ENCODE measurements around the gene NUP160. TPM values are rescaled to one million over a fixed set of nuclear protein-coding genes. Genes with fewer than 3 reads are reported as not detected.
"Not testable (repeated sequence)": the region's sequence is repeated elsewhere in the genome, so short reads cannot be mapped to it uniquely, and the experiment has no call there.

The NUP160 gene
- total RNA-seq, 2 experiments from 2014 or later: 76.4 to 77.0 TPM

DNA sequence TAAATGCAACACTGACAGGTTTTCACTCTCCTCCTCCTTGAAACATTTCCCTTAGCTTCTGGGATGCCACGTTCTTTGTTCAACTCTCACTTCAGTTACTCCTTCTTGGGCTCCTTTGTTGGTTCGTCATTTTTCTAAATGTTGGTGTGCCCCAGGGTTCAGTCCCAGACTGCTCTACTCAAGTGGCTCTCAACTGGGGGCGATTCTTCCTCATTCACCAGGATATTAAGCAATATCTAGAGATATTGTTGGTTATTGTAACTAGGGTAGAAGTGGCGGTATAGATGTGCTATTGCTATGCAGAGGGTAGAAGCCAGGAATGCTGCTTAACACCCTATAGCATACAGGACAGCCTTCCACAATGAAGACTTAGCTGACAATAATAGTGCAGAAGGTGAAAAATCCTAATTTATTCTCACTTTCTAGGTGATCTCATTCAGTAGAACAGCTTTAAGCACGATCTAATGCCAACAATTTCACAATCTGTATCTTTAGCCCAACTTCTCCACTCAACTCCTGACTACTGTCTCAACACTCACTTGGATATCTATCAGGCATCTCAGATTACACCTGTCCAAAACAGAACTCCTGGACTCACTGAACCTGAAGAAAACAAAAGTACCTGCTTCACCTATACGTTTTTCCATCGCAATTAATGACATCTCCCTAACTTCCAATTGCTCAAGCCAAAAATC, 4.6 kb downstream of the NUP160 start:
- Mint-ChIP-seq H3K9me3 (no peaks in the 10 kb centered on the region), H3K27ac (no peak overlapping the region), H3K4me3 (no peak overlapping the region), H3K36me3 (ENCODE audit: low read depth) (peaks cover 37% of the 10 kb centered on the region), H3K4me1 (ENCODE audit: low read depth) (peaks cover 16% of the 10 kb centered on the region), H3K27me3 (no peaks in the 10 kb centered on the region)
- POLR2A ChIA-PET: interaction anchor here (1.0 to 1.5 kb wide), 2 partner anchors 80 to 89 kb away, joined by 3 read pairs; no protein-coding TSS in a partner anchor
- DNase-seq (no peak), ATAC-seq (no peak)
- intact Hi-C loops (cut with micrococcal nuclease): no loop called here
- TF ChIP-seq, protein P1, sequence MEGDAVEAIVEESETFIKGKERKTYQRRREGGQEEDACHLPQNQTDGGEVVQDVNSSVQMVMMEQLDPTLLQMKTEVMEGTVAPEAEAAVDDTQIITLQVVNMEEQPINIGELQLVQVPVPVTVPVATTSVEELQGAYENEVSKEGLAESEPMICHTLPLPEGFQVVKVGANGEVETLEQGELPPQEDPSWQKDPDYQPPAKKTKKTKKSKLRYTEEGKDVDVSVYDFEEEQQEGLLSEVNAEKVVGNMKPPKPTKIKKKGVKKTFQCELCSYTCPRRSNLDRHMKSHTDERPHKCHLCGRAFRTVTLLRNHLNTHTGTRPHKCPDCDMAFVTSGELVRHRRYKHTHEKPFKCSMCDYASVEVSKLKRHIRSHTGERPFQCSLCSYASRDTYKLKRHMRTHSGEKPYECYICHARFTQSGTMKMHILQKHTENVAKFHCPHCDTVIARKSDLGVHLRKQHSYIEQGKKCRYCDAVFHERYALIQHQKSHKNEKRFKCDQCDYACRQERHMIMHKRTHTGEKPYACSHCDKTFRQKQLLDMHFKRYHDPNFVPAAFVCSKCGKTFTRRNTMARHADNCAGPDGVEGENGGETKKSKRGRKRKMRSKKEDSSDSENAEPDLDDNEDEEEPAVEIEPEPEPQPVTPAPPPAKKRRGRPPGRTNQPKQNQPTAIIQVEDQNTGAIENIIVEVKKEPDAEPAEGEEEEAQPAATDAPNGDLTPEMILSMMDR (IDR thresholded peaks at IDR 0.05): no peak
- CTCF ChIA-PET: interaction anchor here (0.9 kb wide), 1 partner anchor 11 kb away, joined by 3 read pairs; no protein-coding TSS in a partner anchor

DNA sequence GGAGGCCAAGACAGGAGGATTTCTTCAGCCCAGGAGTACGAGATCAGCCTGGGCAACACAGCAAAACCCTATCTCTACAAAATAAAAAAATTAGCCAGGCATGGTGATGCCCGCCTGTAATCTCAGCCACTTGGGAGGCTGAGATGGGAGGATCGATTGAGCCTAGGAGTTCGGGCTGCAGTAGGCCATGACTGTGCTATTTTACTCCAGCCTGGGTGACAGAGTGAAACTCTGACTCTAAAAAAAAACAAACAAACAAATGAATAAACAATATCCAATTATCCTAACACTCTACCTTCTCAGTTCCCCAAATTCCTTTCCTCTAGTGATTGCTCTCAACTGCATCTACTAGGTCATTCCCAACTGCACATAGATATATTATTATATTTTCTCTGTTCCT, 5.4 kb downstream of the NUP160 start:
- Mint-ChIP-seq H3K4me1 (ENCODE audit: low read depth) (peaks cover 16% of the 10 kb centered on the region), H3K27ac (no peak overlapping the region), H3K36me3 (ENCODE audit: low read depth) (peaks cover 43% of the 10 kb centered on the region), H3K27me3 (no peaks in the 10 kb centered on the region), H3K9me3 (no peaks in the 10 kb centered on the region), H3K4me3 (no peak overlapping the region)
- no peak for ATAC-seq
- intact Hi-C loops (cut with micrococcal nuclease): no loop called here
- TF ChIP-seq, protein P1 (IDR thresholded peaks at IDR 0.05): no peak
- no peak for DNase-seq
- CTCF ChIA-PET: no interaction called here
- POLR2A ChIA-PET: no interaction called here

DNA sequence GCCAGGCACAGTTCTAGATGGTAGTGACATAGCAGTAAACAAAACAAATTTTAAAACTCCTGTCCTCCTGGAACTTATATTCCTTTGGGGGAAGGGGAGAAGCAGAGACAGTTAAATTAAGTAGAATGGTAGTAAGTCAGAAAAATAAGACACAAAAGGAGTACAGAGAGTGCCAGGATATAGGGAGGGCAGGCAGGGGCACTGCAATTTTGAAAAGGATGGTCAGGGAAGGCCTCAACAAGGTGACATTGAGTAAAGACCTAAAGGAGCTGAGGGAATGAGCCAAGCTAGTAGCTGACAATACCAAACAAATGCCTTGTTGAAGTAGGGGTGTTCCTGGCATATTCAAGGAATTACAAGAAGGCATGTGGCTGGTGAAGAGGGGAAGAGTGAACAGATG, 10.2 kb downstream of the NUP160 start:
- Mint-ChIP-seq H3K4me3 (no peak overlapping the region), H3K4me1 (ENCODE audit: low read depth) (no peaks in the 10 kb centered on the region), H3K27me3 (no peaks in the 10 kb centered on the region), H3K36me3 (ENCODE audit: low read depth) (peaks cover 43% of the 10 kb centered on the region), H3K9me3 (no peaks in the 10 kb centered on the region), H3K27ac (no peak overlapping the region)
- POLR2A ChIA-PET: no interaction called here
- TF ChIP-seq, protein P1 (IDR thresholded peaks at IDR 0.05): no peak
- CTCF ChIA-PET: no interaction called here
- intact Hi-C loops (cut with micrococcal nuclease): no loop called here
- DNase-seq (no peak), ATAC-seq (no peak)

DNA sequence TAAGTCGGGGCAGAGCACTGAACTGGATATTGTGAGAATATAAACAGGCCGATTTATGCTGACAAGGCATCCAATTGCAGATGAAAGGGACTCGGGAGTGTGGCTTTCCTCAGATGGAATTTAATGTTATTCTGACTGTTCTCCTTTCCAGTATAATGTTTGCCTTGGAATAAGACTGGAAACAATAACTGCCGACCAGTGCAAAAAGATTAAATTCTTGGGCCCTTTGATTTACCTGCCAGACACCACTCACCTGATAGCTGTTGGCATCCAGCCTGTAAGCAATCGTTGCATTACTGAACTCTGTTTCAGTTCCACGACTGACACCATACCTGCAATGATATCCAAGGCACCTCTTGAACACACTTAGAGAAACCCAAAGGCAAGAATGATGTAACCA, 10.9 kb downstream of the NUP160 start:
- CTCF ChIA-PET: interaction anchor here (1.6 kb wide), 1 partner anchor 107 kb away, joined by 3 read pairs; no protein-coding TSS in a partner anchor
- Mint-ChIP-seq H3K4me1 (ENCODE audit: low read depth) (peaks cover 3% of the 10 kb centered on the region), H3K36me3 (ENCODE audit: low read depth) (peaks cover 49% of the 10 kb centered on the region), H3K27me3 (no peaks in the 10 kb centered on the region), H3K4me3 (no peak overlapping the region), H3K9me3 (no peaks in the 10 kb centered on the region), H3K27ac (no peak overlapping the region)
- no peak for ATAC-seq
- POLR2A ChIA-PET: no interaction called here
- TF ChIP-seq, protein P1 (IDR thresholded peaks at IDR 0.05): no peak
- intact Hi-C loops (cut with micrococcal nuclease): no loop called here
- no peak for DNase-seq

DNA sequence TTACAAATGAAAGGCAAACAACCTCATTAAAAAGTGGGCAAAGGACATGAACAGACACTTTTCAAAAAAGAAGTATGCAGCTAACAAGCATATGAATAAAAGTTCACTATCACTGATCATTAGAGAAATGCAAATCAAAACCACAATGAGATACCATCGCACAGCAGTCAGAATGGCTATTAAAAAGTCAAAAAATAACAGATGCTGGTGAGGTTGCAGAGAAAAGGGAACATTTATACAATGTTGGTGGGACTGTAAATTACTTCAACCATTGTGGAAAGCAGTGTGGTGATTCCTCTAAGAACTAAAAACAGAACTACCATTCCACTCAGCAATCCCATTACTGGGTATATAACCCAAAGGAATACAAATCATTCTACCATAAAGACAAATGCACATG, 18.1 kb downstream of the NUP160 start:
- POLR2A ChIA-PET: not testable (repeated sequence)

More for the DNA sequence above, 18.1 kb downstream of the NUP160 start:
- H3K27ac Mint-ChIP-seq; intact Hi-C loops (cut with micrococcal nuclease); DNase-seq; H3K27me3 Mint-ChIP-seq; ATAC-seq; CTCF ChIA-PET; H3K4me3 Mint-ChIP-seq; H3K9me3 Mint-ChIP-seq: not testable (repeated sequence)
- Mint-ChIP-seq H3K36me3 (ENCODE audit: low read depth) (peaks cover 54% of the 10 kb centered on the region), H3K4me1 (ENCODE audit: low read depth) (peaks cover 26% of the 10 kb centered on the region)

Data from activated CD8-positive, alpha-beta T cell treated with anti-CD3 and anti-CD28 coated beads for 36 hours (primary cell).